ENCODE data around the gene ACAT2. TPM values are rescaled to one million over a fixed set of nuclear protein-coding genes. Genes with fewer than 3 reads are reported as not detected.

ACAT2 gene
- total and polyA plus RNA-seq, 2 donors (not counting 1 experiment from before 2014, with no cell fraction given), result 6.5 to 31.1 TPM

- no peak overlapping the region for H3K4me3 Mint-ChIP-seq
- no peak overlapping the region for H3K9ac ChIP-seq (ENCODE audit: low read length)
- ATAC-seq (ENCODE audit: low read depth) (no peak), DNase-seq (no peak)
- H3K36me3 ChIP-seq (replicated peaks in 1 of 2; ENCODE audit: control extremely low read depth in 1 of 2, control insufficient read depth in 1 of 2, extremely low read depth in 1 of 2, insufficient read depth in 2 of 2, low read length in 1 of 2), result no peaks in the 10 kb centered on the region
- no peak overlapping the region for H3K4me2 ChIP-seq (replicated peaks; ENCODE audit: low read depth, low read length, poor library complexity, severe bottlenecking)
- no peaks in the 10 kb centered on the region for H3K9me3 Mint-ChIP-seq (ENCODE audit: insufficient read depth)
- 100% methylated on average over 2 of the region's 5 CpGs for WGBS (ENCODE audit: insufficient coverage)
- H4K20me1 ChIP-seq (ENCODE audit: control insufficient read depth, insufficient read depth, low read length, poor library complexity, severe bottlenecking), result no peaks in the 10 kb centered on the region
- H3K4me1 Mint-ChIP-seq, result peaks cover 8% of the 10 kb centered on the region
- H3K27ac ChIP-seq (ENCODE audit: low read length in 2 of 2), result no peak overlapping the region
- H3K27me3 ChIP-seq (replicated peaks in 1 of 4; ENCODE audit: control extremely low read depth in 1 of 4, control insufficient read depth in 3 of 4, insufficient read depth in 4 of 4, low read length in 3 of 4), result no peaks in the 10 kb centered on the region
- H3K27me3 Mint-ChIP-seq, result no peaks in the 10 kb centered on the region
- H2AFZ ChIP-seq (ENCODE audit: insufficient read depth, low read depth, low read length, poor library complexity, severe bottlenecking), result no peak overlapping the region
- H3K9me3 ChIP-seq (ENCODE audit: control extremely low read depth in 1 of 3, control insufficient read depth in 2 of 3, insufficient read depth in 1 of 3, low read length in 2 of 3), result no peaks in the 10 kb centered on the region
- H3K79me2 ChIP-seq (ENCODE audit: control insufficient read depth, insufficient read depth, low read length), result no peaks in the 10 kb centered on the region
- no peak overlapping the region for H3K4me3 ChIP-seq (ENCODE audit: control extremely low read depth in 1 of 5, extremely low read depth in 1 of 5, insufficient read depth in 1 of 5, low read depth in 2 of 5, low read length in 4 of 5)
- ChIA-PET POLR2A (no interaction called here), CTCF (no interaction called here)
- no peaks in the 10 kb centered on the region for H3K4me1 ChIP-seq (ENCODE audit: control insufficient read depth in 2 of 2, insufficient read depth in 2 of 2, low read length in 2 of 2)
- intact Hi-C loops (cut with micrococcal nuclease), result no loop called here
- no peak overlapping the region for H3K27ac Mint-ChIP-seq
- TF ChIP-seq CTCF (IDR thresholded peaks at IDR 0.05) (no peak), EZH2 (IDR thresholded peaks at IDR 0.05; ENCODE audit: borderline replicate concordance, insufficient read depth, low read depth, low read length, poor library complexity, severe bottlenecking) (no peak)
Measured at GRCh38 chr6:159807150-159807858, 45.5 kb downstream of the ACAT2 start.

DNA sequence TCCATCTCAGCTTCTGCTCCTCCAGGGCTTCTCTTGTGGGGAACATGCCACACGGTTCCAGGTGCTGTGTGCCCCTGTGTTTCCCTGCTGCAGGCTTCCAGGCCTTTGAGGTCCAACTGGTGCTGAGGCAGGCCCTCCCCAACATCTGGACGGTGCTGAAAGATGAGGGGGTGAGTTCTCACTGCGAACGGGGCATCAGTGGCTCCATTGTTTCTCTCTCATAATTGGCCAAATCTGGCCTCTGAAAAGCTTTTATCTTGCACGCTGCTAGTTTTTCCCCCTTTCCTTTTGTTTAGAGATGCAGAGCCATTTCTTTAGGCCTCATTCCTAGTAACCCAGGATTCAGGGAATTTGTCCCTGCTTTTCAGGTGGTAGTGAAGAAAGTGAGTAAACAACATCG lies 46.8 kb downstream of the ACAT2 start:
- no peaks in the 10 kb centered on the region for H4K20me1 ChIP-seq (ENCODE audit: control insufficient read depth, insufficient read depth, low read length, poor library complexity, severe bottlenecking)
- ATAC-seq (ENCODE audit: low read depth) (no peak), DNase-seq (no peak)
- ChIA-PET POLR2A (no interaction called here), CTCF (no interaction called here)
- Mint-ChIP-seq H3K9me3 (ENCODE audit: insufficient read depth) (no peaks in the 10 kb centered on the region), H3K27me3 (no peaks in the 10 kb centered on the region), H3K27ac (no peak overlapping the region), H3K4me1 (peaks cover 8% of the 10 kb centered on the region), H3K4me3 (no peak overlapping the region)
- no peak overlapping the region for H3K4me3 ChIP-seq (ENCODE audit: control extremely low read depth in 1 of 5, extremely low read depth in 1 of 5, insufficient read depth in 1 of 5, low read depth in 2 of 5, low read length in 4 of 5)
- no peaks in the 10 kb centered on the region for H3K4me1 ChIP-seq (ENCODE audit: control insufficient read depth in 2 of 2, insufficient read depth in 2 of 2, low read length in 2 of 2)
- H3K9me3 ChIP-seq (ENCODE audit: control extremely low read depth in 1 of 3, control insufficient read depth in 2 of 3, insufficient read depth in 1 of 3, low read length in 2 of 3), result no peaks in the 10 kb centered on the region
- no peak for TF ChIP-seq CTCF (IDR thresholded peaks at IDR 0.05)
- TF ChIP-seq EZH2 (IDR thresholded peaks at IDR 0.05; ENCODE audit: borderline replicate concordance, insufficient read depth, low read depth, low read length, poor library complexity, severe bottlenecking), result no peak
- intact Hi-C loops (cut with micrococcal nuclease), result no loop called here
- H3K36me3 ChIP-seq (replicated peaks in 1 of 2; ENCODE audit: control extremely low read depth in 1 of 2, control insufficient read depth in 1 of 2, extremely low read depth in 1 of 2, insufficient read depth in 2 of 2, low read length in 1 of 2), result no peaks in the 10 kb centered on the region
- H3K9ac ChIP-seq (ENCODE audit: low read length), result no peak overlapping the region
- H3K79me2 ChIP-seq (ENCODE audit: control insufficient read depth, insufficient read depth, low read length), result no peaks in the 10 kb centered on the region
- H3K27me3 ChIP-seq (replicated peaks in 1 of 4; ENCODE audit: control extremely low read depth in 1 of 4, control insufficient read depth in 3 of 4, insufficient read depth in 4 of 4, low read length in 3 of 4), result no peaks in the 10 kb centered on the region
- H3K27ac ChIP-seq (ENCODE audit: low read length in 2 of 2), result no peak overlapping the region
- no peak overlapping the region for H2AFZ ChIP-seq (ENCODE audit: insufficient read depth, low read depth, low read length, poor library complexity, severe bottlenecking)
- WGBS (ENCODE audit: insufficient coverage), result 100% methylated on average over 1 of the region's 6 CpGs
- no peak overlapping the region for H3K4me2 ChIP-seq (replicated peaks; ENCODE audit: low read depth, low read length, poor library complexity, severe bottlenecking)
